Activated CD8-positive, alpha-beta memory T cell treated with anti-CD3 and anti-CD28 coated beads, Interleukin-2, amount 10 ng/mL, durations not matched to agents 7 days and 5 days (primary cell): ENCODE measurements around the gene JPH2. TPM values are rescaled to one million over a fixed set of nuclear protein-coding genes. Genes with fewer than 3 reads are reported as not detected.
A peak's percentile ranks its signal among the peaks of the same experiment; 100 is the strongest.

Experiments
- ATAC-seq: fragments of 150-1000 bp; cut with Tn5 transposase; one replicate; pipeline ENCODE4 v1.10.0; 2021; ENCODE audit warnings: moderate library complexity
- CTCF ChIA-PET: fragments of 350-600 bp; sonication (Branson Sonifier 250); formaldehyde crosslinking; loops from one replicate; lab custom pipeline; 2021; ENCODE audit warnings: antibody characterized with exemption; lab: Charles Lee
- DNase-seq: peaks from one replicate; pipeline ENCODE4 v3.0.0-alpha.2; 2020
- H3K27ac Mint-ChIP-seq: one replicate; pipeline ENCODE4 v1.8.0; 2021; ENCODE audit warnings: mild to moderate bottlenecking, mixed read lengths
- H3K27me3 Mint-ChIP-seq: one replicate; pipeline ENCODE4 v1.8.0; 2021; ENCODE audit warnings: mixed read lengths
- H3K36me3 Mint-ChIP-seq: one replicate; pipeline ENCODE4 v1.8.0; 2021; ENCODE audit warnings: mild to moderate bottlenecking, mixed read lengths
- H3K4me1 Mint-ChIP-seq: one replicate; pipeline ENCODE4 v1.8.0; 2021; ENCODE audit warnings: mixed read lengths
- H3K4me3 Mint-ChIP-seq: one replicate; pipeline ENCODE4 v1.8.0; 2021; ENCODE audit warnings: mild to moderate bottlenecking, moderate library complexity, mixed read lengths
- H3K9me3 Mint-ChIP-seq: one replicate; pipeline ENCODE4 v1.8.0; 2022; ENCODE audit warnings: low read depth, mixed read lengths
- total RNA-seq, 2 experiments: library from RNA; stranded (reverse); gene quantifications; one replicate each; pipeline ENCODE4 v1.2.3, GENCODE V29; 2021

Gene JPH2
- total RNA-seq, 2 experiments from 2014 or later, result not detected

- H3K9me3 Mint-ChIP-seq, result peaks cover 2% of the 10 kb centered on the region
- CTCF ChIA-PET, result no interaction called here
- H3K4me1 Mint-ChIP-seq, result no peaks in the 10 kb centered on the region
- no peak for DNase-seq
- H3K27ac Mint-ChIP-seq, result no peak overlapping the region
- no peak overlapping the region for H3K4me3 Mint-ChIP-seq
- ATAC-seq, result no peak
- H3K36me3 Mint-ChIP-seq, result no peaks in the 10 kb centered on the region
- H3K27me3 Mint-ChIP-seq, result peaks cover 45% of the 10 kb centered on the region
Observed at GRCh38 chr20:44109951-44110361, 77.0 kb downstream of the JPH2 start.

DNA sequence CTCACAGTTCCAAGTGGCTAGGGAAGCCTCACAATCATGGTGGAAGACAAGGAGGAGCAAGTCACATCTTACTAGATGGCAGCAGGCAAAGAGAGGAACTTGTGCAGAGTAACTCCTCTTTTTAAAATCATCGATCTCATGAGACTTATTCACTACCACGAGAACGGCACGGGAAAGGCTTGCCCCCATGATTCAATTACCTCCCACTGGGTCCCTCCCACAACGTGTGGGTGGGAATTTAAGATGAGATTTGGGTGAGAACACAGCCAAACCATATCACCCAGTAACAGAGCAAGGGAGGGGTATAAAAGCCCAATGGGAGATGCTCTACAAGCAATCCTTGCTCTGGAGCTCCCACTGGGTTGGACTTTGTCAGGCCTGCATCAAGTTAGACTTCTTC is 80.4 kb downstream of the JPH2 start:
- CTCF ChIA-PET, result interaction anchor here (1.3 kb wide), 1 partner anchor 51 kb away, joined by 3 read pairs; no protein-coding TSS in a partner anchor
- peaks cover 65% of the 10 kb centered on the region for H3K27me3 Mint-ChIP-seq

GRCh38 chr20:44104798-44105517 is 82.0 kb downstream of the JPH2 start:
- ATAC-seq (no peak), DNase-seq (no peak)
- peaks cover 76% of the 10 kb centered on the region for H3K27me3 Mint-ChIP-seq
- no peak overlapping the region for H3K4me3 Mint-ChIP-seq
- CTCF ChIA-PET, result interaction anchor here (1.9 kb wide), 1 partner anchor 11 kb away, joined by 5 read pairs; no protein-coding TSS in a partner anchor
- H3K4me1 Mint-ChIP-seq, result no peaks in the 10 kb centered on the region
- no peaks in the 10 kb centered on the region for H3K36me3 Mint-ChIP-seq
- H3K27ac Mint-ChIP-seq, result no peak overlapping the region
- peaks cover 2% of the 10 kb centered on the region for H3K9me3 Mint-ChIP-seq

More for the DNA sequence above, 80.4 kb downstream of the JPH2 start:
- Mint-ChIP-seq H3K4me3 (no peak overlapping the region), H3K27ac (no peak overlapping the region), H3K9me3 (peaks cover 2% of the 10 kb centered on the region), H3K36me3 (no peaks in the 10 kb centered on the region), H3K4me1 (no peaks in the 10 kb centered on the region)
- ATAC-seq (no peak), DNase-seq (no peak)

- no peaks in the 10 kb centered on the region for H3K4me1 Mint-ChIP-seq
- CTCF ChIA-PET, result no interaction called here
- DNase-seq (no peak), ATAC-seq (no peak)
- peaks cover 78% of the 10 kb centered on the region for H3K27me3 Mint-ChIP-seq
- H3K27ac Mint-ChIP-seq, result no peak overlapping the region
- H3K4me3 Mint-ChIP-seq, result no peak overlapping the region
- H3K9me3 Mint-ChIP-seq, result peaks cover 1% of the 10 kb centered on the region
- H3K36me3 Mint-ChIP-seq, result no peaks in the 10 kb centered on the region
Observed at GRCh38 chr20:44102582-44102981, 84.4 kb downstream of the JPH2 start.

DNA sequence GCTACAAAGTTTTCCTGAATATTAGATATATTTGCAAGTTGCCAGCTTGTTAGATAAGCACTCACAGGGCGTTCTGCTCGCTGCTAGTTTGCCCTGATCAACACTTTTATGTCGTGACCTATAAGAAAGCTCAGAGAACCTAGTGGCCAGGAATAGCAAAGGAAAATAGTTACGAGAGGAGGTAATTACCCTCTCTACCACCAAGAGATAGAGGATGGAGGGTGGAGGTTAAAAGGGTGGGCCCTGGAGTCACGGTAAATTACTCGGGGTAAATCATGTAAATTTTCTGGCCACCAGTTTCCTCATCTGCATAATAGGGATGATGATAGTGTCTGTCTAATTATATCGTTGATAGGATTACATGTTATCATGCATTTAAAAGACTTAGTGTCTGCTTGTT is 87.2 kb downstream of the JPH2 start:
- H3K36me3 Mint-ChIP-seq, result no peaks in the 10 kb centered on the region
- no peaks in the 10 kb centered on the region for H3K9me3 Mint-ChIP-seq
- no peak overlapping the region for H3K27ac Mint-ChIP-seq
- H3K4me1 Mint-ChIP-seq, result no peaks in the 10 kb centered on the region
- ATAC-seq (no peak), DNase-seq (no peak)
- H3K27me3 Mint-ChIP-seq, result peaks cover 58% of the 10 kb centered on the region
- no peak overlapping the region for H3K4me3 Mint-ChIP-seq
- CTCF ChIA-PET, result no interaction called here

- CTCF ChIA-PET, result interaction anchor here (1.2 kb wide), 1 partner anchor 348 kb away, joined by 3 read pairs; no protein-coding TSS in a partner anchor
- Mint-ChIP-seq H3K27ac (no peak overlapping the region), H3K9me3 (no peaks in the 10 kb centered on the region), H3K4me3 (no peak overlapping the region), H3K4me1 (no peaks in the 10 kb centered on the region), H3K36me3 (no peaks in the 10 kb centered on the region), H3K27me3 (peaks cover 54% of the 10 kb centered on the region)
- DNase-seq, result no peak
- no peak for ATAC-seq
Observed at GRCh38 chr20:44098657-44099056, 88.3 kb downstream of the JPH2 start.

DNA sequence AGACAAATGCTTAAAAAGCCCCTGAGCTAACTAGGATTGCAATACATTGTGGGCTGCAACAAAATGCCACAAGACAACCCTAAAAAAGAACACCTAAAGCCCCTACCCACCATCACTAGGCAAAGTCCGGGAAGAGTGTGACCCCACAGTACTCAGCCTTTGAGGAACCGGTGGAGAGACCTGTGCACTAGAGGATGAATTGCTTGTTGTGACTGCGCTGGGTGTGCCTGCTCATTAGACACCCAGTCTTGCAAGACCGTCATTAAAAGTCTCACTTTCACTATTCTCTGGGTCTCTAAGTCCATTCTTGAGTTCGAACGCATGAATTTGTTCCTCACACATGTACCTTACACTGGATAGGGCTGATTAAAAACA is 88.7 kb downstream of the JPH2 start:
- ATAC-seq (no peak), DNase-seq (no peak)
- Mint-ChIP-seq H3K4me3 (no peak overlapping the region), H3K36me3 (no peaks in the 10 kb centered on the region), H3K4me1 (no peaks in the 10 kb centered on the region), H3K27me3 (peaks cover 52% of the 10 kb centered on the region), H3K9me3 (no peaks in the 10 kb centered on the region), H3K27ac (no peak overlapping the region)
- CTCF ChIA-PET, result interaction anchor here (1.2 kb wide), 1 partner anchor 347 kb away, joined by 3 read pairs; no protein-coding TSS in a partner anchor

DNA sequence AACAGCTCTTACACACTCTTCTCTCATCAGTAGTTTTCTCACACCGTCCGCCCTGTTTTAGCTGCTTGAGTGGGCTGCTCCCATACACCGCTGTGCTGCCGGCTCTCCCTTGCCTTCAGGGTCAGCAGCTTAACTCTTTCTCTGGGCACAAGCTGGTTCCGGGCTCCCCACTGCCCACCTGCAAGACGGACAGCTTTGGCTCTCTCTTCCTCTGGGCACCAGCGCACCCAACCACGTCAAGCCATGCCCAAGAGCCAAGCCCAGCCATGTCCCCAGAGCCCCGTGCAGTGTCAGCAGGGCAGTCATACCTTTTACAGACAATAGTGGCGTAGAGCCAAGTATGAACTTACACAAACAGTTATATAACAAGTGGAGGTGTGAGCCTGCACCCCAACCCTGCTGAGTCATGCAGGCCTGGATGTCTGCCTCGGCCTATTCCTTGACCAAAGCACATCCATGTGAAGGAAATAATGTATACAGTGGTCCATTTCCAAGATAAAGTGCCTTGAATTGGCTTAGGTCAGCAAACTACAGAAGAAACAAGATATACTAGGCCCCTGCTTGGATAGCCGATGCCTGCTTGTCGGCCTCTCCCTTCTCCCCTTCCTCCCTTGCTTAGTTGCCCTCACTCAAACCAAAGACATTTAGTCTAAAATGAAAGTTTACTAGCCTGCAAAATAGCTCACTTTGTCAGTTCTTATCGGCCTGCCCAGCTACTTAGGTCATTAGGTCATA is 89.3 kb downstream of the JPH2 start:
- DNase-seq (no peak), ATAC-seq (no peak)
- CTCF ChIA-PET, result interaction anchor here (1.2 kb wide), 1 partner anchor 347 kb away, joined by 3 read pairs; no protein-coding TSS in a partner anchor
- H3K27me3 Mint-ChIP-seq, result peaks cover 52% of the 10 kb centered on the region
- H3K36me3 Mint-ChIP-seq, result no peaks in the 10 kb centered on the region
- H3K9me3 Mint-ChIP-seq, result no peaks in the 10 kb centered on the region
- no peak overlapping the region for H3K27ac Mint-ChIP-seq
- no peak overlapping the region for H3K4me3 Mint-ChIP-seq
- H3K4me1 Mint-ChIP-seq, result peaks cover 2% of the 10 kb centered on the region

DNA sequence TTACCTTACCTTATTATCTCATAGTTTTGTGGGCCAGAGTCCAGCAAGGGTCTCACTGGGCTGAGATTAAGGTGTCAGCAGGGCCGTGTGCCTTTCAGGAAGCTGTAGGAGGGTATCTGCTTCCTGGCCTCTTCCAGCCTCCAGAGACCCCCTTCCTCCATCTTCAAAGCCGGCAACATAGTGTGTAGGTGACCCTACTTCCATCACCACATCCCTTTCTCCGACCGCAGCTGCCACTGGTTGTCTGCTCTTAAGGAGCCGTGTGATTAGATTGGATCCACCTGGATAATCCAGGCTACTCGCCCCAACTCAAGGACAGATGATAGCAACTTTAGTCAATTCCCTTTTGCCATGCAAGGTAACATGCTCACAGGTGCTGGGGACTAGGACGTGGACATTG is 91.2 kb downstream of the JPH2 start:
- DNase-seq (no peak), ATAC-seq (no peak)
- Mint-ChIP-seq H3K27me3 (peaks cover 47% of the 10 kb centered on the region), H3K9me3 (no peaks in the 10 kb centered on the region), H3K4me3 (no peak overlapping the region), H3K36me3 (no peaks in the 10 kb centered on the region), H3K27ac (no peak overlapping the region), H3K4me1 (peaks cover 4% of the 10 kb centered on the region)
- CTCF ChIA-PET, result interaction anchor here (1.2 to 1.6 kb wide), 2 partner anchors 92 to 647 kb away, joined by 3 read pairs; no protein-coding TSS in a partner anchor

- no peak for ATAC-seq
- Mint-ChIP-seq H3K36me3 (no peaks in the 10 kb centered on the region), H3K27me3 (peaks cover 34% of the 10 kb centered on the region), H3K27ac (no peak overlapping the region), H3K4me1 (peaks cover 4% of the 10 kb centered on the region), H3K4me3 (no peak overlapping the region), H3K9me3 (no peaks in the 10 kb centered on the region)
- no peak for DNase-seq
- CTCF ChIA-PET, result interaction anchor here (1.2 kb wide), 1 partner anchor 37 kb away, joined by 5 read pairs; no protein-coding TSS in a partner anchor
Observed at GRCh38 chr20:44093249-44093582, 93.8 kb downstream of the JPH2 start.

- CTCF ChIA-PET, result interaction anchor here (0.8 to 1.6 kb wide), 4 partner anchors 12 to 356 kb away, joined by 3 to 6 read pairs (median 4); no protein-coding TSS in a partner anchor
Observed at GRCh38 chr20:44092551-44093248, 94.3 kb downstream of the JPH2 start.

DNA sequence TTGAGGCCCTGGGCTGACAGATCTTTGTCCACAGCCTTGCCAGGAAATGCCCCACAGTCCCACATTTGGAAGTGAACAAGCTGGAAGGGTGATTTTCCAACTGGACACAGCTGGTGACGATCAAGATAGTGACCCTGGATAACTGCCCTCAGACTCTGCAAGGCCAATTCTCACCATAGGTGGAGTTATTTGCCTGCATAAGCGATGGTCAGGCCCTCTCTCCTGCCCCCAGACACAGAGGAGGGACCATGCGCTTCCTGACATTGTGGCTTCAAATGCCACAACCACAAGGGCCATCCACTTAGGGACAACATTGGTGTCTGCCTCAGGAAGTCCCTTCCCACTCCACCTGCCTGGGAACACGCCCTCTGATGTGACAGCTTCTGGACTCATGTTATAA is 96.0 kb downstream of the JPH2 start:
- ATAC-seq (no peak), DNase-seq (no peak)
- H3K4me3 Mint-ChIP-seq, result no peak overlapping the region
- H3K27me3 Mint-ChIP-seq, result peaks cover 41% of the 10 kb centered on the region
- no peaks in the 10 kb centered on the region for H3K36me3 Mint-ChIP-seq
- peaks cover 4% of the 10 kb centered on the region for H3K4me1 Mint-ChIP-seq
- H3K27ac Mint-ChIP-seq, result no peak overlapping the region
- H3K9me3 Mint-ChIP-seq, result no peaks in the 10 kb centered on the region
- CTCF ChIA-PET, result interaction anchor here (0.6 to 1.6 kb wide), 3 partner anchors 10 to 553 kb away, joined by 4 to 6 read pairs (median 6); no protein-coding TSS in a partner anchor

More at GRCh38 chr20:44092551-44093248, 94.3 kb downstream of the JPH2 start:
- Mint-ChIP-seq H3K27ac (no peak overlapping the region), H3K4me1 (peaks cover 4% of the 10 kb centered on the region), H3K36me3 (no peaks in the 10 kb centered on the region), H3K27me3 (peaks cover 35% of the 10 kb centered on the region), H3K4me3 (no peak overlapping the region), H3K9me3 (no peaks in the 10 kb centered on the region)
- ATAC-seq (peak; percentile 42), DNase-seq (peak; percentile 58)
